Ectodermal cell (in vitro differentiated cells): ENCODE data around the gene SRXN1.

Experiments
- H3K27ac ChIP-seq: 2 replicates; pipeline ENCODE4 v1.7.0; 2013; ENCODE audit warnings: mild to moderate bottlenecking, low read depth, low read length; ENCODE audit not compliant: insufficient read depth, poor library complexity, severe bottlenecking
- H3K27me3 ChIP-seq: 2 replicates; pipeline ENCODE4 v1.7.0; 2013; ENCODE audit warnings: mild to moderate bottlenecking, low read length; ENCODE audit not compliant: insufficient read depth, control insufficient read depth, poor library complexity, severe bottlenecking
- H3K36me3 ChIP-seq: one replicate; pipeline ENCODE4 v1.7.0; 2013; ENCODE audit warnings: low read length; ENCODE audit not compliant: control insufficient read depth, insufficient read depth
- H3K4me1 ChIP-seq: one replicate; pipeline ENCODE4 v1.7.0; 2013; ENCODE audit warnings: low read length; ENCODE audit not compliant: control insufficient read depth, insufficient read depth
- H3K4me3 ChIP-seq: 2 replicates; pipeline ENCODE4 v1.7.0; 2013; ENCODE audit warnings: low read depth, low read length, control low read depth; ENCODE audit not compliant: insufficient read depth
- H3K9me3 ChIP-seq: 2 replicates; pipeline ENCODE4 v1.7.0; 2013; ENCODE audit warnings: mild to moderate bottlenecking, low read length, moderate library complexity; ENCODE audit not compliant: control insufficient read depth
- WGBS, 2 experiments: methylation state at CpG; one replicate each; pipeline ENCODE4 v1.1.7; 2013; ENCODE audit warnings: missing lambda C conversion rate in 2 of 2; 5-methylcytosine and 5-hydroxymethylcytosine counted together

The SRXN1 gene

GRCh38 chr20:621125-621756, 31.8 kb downstream of the SRXN1 start:
- no peak overlapping the region for H3K27ac ChIP-seq
- peaks cover 4% of the 10 kb centered on the region for H3K4me1 ChIP-seq
- WGBS, 2 experiments, result 50 to 54% methylated on average over 5 of the region's 5 CpGs
- no peak overlapping the region for H3K4me3 ChIP-seq
- no peaks in the 10 kb centered on the region for H3K36me3 ChIP-seq
- peaks cover 3% of the 10 kb centered on the region for H3K9me3 ChIP-seq
- no peaks in the 10 kb centered on the region for H3K27me3 ChIP-seq

- Histone ChIP-seq H3K36me3 (no peaks in the 10 kb centered on the region), H3K4me3 (no peak overlapping the region), H3K27ac (no peak overlapping the region), H3K27me3 (no peaks in the 10 kb centered on the region), H3K4me1 (peaks cover 4% of the 10 kb centered on the region), H3K9me3 (peaks cover 3% of the 10 kb centered on the region)
- 76 to 79% methylated on average over 7 of the region's 7 CpGs for WGBS, 2 experiments
These were observed 32.8 kb downstream of the SRXN1 start for GRCh38 chr20:620246-620645.

GRCh38 chr20:618980-619379, 34.0 kb downstream of the SRXN1 start:
- Histone ChIP-seq H3K4me3 (no peak overlapping the region), H3K27ac (no peak overlapping the region), H3K9me3 (peaks cover 3% of the 10 kb centered on the region), H3K27me3 (no peaks in the 10 kb centered on the region), H3K4me1 (peaks cover 4% of the 10 kb centered on the region), H3K36me3 (no peaks in the 10 kb centered on the region)
- 90 to 94% methylated on average over 5 of the region's 5 CpGs for WGBS, 2 experiments

GRCh38 chr20:617934-618690, 34.9 kb downstream of the SRXN1 start:
- no peaks in the 10 kb centered on the region for H3K36me3 ChIP-seq
- H3K27ac ChIP-seq, result no peak overlapping the region
- 89 to 92% methylated on average over 4 of the region's 4 CpGs for WGBS, 2 experiments
- H3K4me3 ChIP-seq, result no peak overlapping the region
- H3K4me1 ChIP-seq, result peaks cover 4% of the 10 kb centered on the region
- H3K27me3 ChIP-seq, result no peaks in the 10 kb centered on the region
- peaks cover 3% of the 10 kb centered on the region for H3K9me3 ChIP-seq

- Histone ChIP-seq H3K36me3 (no peaks in the 10 kb centered on the region), H3K27me3 (peaks cover 19% of the 10 kb centered on the region), H3K4me3 (no peak overlapping the region), H3K4me1 (peaks cover 9% of the 10 kb centered on the region), H3K9me3 (peaks cover 3% of the 10 kb centered on the region), H3K27ac (no peak overlapping the region)
- WGBS, 2 experiments, result 95 to 96% methylated on average over 4 of the region's 4 CpGs
These were observed 37.5 kb downstream of the SRXN1 start for GRCh38 chr20:615514-615913.

GRCh38 chr20:611843-612185, 41.2 kb downstream of the SRXN1 start:
- no peaks in the 10 kb centered on the region for H3K36me3 ChIP-seq
- H3K27me3 ChIP-seq, result peaks cover 42% of the 10 kb centered on the region
- no peak overlapping the region for H3K4me3 ChIP-seq
- no peaks in the 10 kb centered on the region for H3K9me3 ChIP-seq
- H3K27ac ChIP-seq, result no peak overlapping the region
- WGBS, 2 experiments, result 54 to 55% methylated on average over 8 of the region's 8 CpGs
- H3K4me1 ChIP-seq, result peaks cover 9% of the 10 kb centered on the region

- no peaks in the 10 kb centered on the region for H3K9me3 ChIP-seq
- H3K27me3 ChIP-seq, result peaks cover 42% of the 10 kb centered on the region
- no peak overlapping the region for H3K4me3 ChIP-seq
- no peaks in the 10 kb centered on the region for H3K36me3 ChIP-seq
- WGBS, 2 experiments, result 76 to 78% methylated on average over 24 of the region's 24 CpGs
- H3K27ac ChIP-seq, result no peak overlapping the region
- peaks cover 9% of the 10 kb centered on the region for H3K4me1 ChIP-seq
These were observed 41.8 kb downstream of the SRXN1 start for GRCh38 chr20:611047-611842.

- no peak within 1 kb of the TSS for H3K27ac ChIP-seq
- no peaks in the 10 kb centered on the region for H3K9me3 ChIP-seq
- peaks cover 9% of the 10 kb centered on the region for H3K4me1 ChIP-seq
- peaks cover 42% of the 10 kb centered on the region for H3K27me3 ChIP-seq
- peak within 1 kb of the TSS; percentile 35 for H3K4me3 ChIP-seq
- WGBS, 2 experiments, result 10% methylated on average over 84 of the region's 84 CpGs
- no peaks in the 10 kb centered on the region for H3K36me3 ChIP-seq
These were observed 42.6 kb downstream of the SRXN1 start, which contains the start of gene TCF15 for GRCh38 chr20:610130-611046. TSS of gene TCF15 (minus strand) at chr20:610309. CDS start at chr20:610237, 72 bp downstream.

GRCh38 chr20:609371-609964, 43.5 kb downstream of the SRXN1 start:
- peaks cover 9% of the 10 kb centered on the region for H3K4me1 ChIP-seq
- WGBS, 2 experiments, result 7 to 8% methylated on average over 53 of the region's 54 CpGs
- no peaks in the 10 kb centered on the region for H3K36me3 ChIP-seq
- peaks cover 42% of the 10 kb centered on the region for H3K27me3 ChIP-seq
- H3K4me3 ChIP-seq, result peak overlapping the region; percentile 16
- H3K9me3 ChIP-seq, result no peaks in the 10 kb centered on the region
- no peak overlapping the region for H3K27ac ChIP-seq
